Activated T-helper 9 cell treated with anti-CD3 and anti-CD28 coated beads, Interleukin-2, amount 50 U/mL, for 16 hours (primary cell): ENCODE measurements around the gene SGPP2.
"Not testable (repeated sequence)": the region's sequence is repeated elsewhere in the genome, so short reads cannot be mapped to it uniquely, and the experiment has no call there.

Experiments
- DNase-seq: peaks from one replicate; pipeline ENCODE4 v3.0.0-alpha.2; 2020; ENCODE audit warnings: low read depth

Gene SGPP2

GRCh38 chr2:222427646-222428301, 3.4 kb downstream of the SGPP2 start:
- DNase-seq = no peak

DNA sequence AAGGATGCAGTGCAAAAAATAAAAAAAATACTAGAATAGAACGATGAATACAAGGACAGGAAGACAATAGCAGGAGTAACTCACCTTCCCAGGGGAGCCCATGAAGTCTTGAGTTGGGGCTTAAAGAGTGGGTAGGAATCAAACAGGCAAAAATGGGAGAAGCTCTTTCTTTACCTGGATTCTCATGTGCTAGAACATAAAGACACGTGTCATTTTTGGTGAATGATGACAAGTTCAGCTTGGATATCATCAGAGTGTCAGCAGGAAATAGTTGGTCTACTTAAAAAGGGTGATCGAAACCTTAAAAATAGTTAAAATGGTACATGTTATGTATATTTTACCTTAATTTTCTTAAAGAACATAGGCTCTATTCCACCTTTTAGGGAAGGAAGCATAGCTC, 5.7 kb downstream of the SGPP2 start:
- no peak for DNase-seq

- no peak for DNase-seq
These were observed 6.3 kb downstream of the SGPP2 start for GRCh38 chr2:222430681-222431080.

GRCh38 chr2:222431869-222432268, 7.5 kb downstream of the SGPP2 start:
- DNase-seq = no peak

- no peak for DNase-seq
These were observed 9.2 kb downstream of the SGPP2 start for GRCh38 chr2:222433332-222434173.

DNA sequence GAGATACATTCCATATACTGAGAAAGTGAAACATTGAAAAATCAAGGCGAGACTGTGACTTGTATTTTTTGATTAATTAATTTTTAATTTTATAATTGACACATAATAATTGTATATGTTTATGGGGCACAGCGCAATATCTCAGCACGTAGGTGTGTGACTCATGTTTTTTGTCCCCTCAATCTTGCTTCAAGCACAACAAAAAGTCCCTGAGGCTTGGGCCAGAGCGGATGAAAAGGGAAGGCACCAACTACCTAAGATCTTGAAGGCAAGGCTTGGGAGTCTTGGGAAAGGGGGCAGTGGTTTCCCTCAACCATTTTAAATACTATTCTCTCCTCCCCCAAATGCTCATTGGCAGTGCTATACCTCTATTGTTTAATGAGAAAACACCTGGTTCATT, 9.9 kb downstream of the SGPP2 start:
- DNase-seq = no peak

GRCh38 chr2:222435400-222436039, 11.2 kb downstream of the SGPP2 start:
- DNase-seq = not testable (repeated sequence)

GRCh38 chr2:222436040-222436413, 11.7 kb downstream of the SGPP2 start:
- DNase-seq = no peak

- no peak for DNase-seq
These were observed 15.3 kb downstream of the SGPP2 start for GRCh38 chr2:222439692-222440091.

GRCh38 chr2:222440673-222441422, 16.5 kb downstream of the SGPP2 start:
- DNase-seq = no peak

DNA sequence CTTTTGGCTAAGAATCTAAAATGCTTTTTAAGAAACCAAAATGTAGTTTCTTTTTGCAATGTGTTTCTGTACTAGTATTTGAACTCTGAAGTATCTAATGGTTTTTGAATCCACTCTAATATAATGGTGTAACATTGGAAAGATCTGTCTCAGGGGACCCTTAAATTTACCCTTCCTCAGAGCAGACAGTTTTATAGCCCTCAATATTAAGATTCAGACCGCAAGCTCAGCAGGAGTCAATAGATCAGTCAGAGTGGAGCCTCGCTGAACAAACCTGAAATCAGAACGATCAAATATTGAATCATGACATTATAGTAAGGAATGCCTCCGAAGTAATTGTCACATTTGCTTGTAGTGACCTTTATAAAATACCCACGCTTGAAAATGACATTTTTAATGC, 18.3 kb downstream of the SGPP2 start:
- DNase-seq = no peak

GRCh38 chr2:222445227-222445626, 20.9 kb downstream of the SGPP2 start:
- DNase-seq = no peak

- DNase-seq = no peak
These were observed 22.8 kb downstream of the SGPP2 start for GRCh38 chr2:222447131-222447530.

GRCh38 chr2:222448748-222449181, 24.4 kb downstream of the SGPP2 start:
- no peak for DNase-seq

- DNase-seq = no peak
These were observed 25.7 kb downstream of the SGPP2 start for GRCh38 chr2:222450021-222450420.

DNA sequence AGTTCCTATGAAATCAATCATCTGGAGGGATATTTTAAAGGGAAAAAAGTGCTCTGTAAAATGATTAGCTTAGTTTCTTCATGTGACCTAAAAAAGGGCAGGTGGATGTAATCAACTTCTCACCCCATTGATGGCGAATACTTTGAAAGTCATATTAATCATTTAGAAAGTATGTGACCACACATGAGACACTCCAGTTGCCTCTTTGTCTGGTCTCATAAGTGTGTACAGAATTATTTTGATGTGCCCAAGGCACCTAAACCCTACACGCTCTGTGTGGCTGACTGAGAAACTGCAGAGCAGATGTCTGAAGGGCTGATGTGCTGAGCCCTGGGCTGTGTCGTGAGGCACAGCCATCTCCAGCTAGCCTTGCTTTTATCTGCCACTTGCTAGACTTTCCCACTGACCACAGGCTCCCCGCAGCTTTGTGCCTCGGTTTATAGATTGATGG, 26.9 kb downstream of the SGPP2 start:
- no peak for DNase-seq

GRCh38 chr2:222452422-222452950, 28.1 kb downstream of the SGPP2 start:
- DNase-seq = no peak

GRCh38 chr2:222456479-222457077, 32.2 kb downstream of the SGPP2 start:
- no peak for DNase-seq

- DNase-seq = no peak
These were observed 35.6 kb downstream of the SGPP2 start for GRCh38 chr2:222459983-222460382.

GRCh38 chr2:222465746-222466145, 41.4 kb downstream of the SGPP2 start:
- no peak for DNase-seq

DNA sequence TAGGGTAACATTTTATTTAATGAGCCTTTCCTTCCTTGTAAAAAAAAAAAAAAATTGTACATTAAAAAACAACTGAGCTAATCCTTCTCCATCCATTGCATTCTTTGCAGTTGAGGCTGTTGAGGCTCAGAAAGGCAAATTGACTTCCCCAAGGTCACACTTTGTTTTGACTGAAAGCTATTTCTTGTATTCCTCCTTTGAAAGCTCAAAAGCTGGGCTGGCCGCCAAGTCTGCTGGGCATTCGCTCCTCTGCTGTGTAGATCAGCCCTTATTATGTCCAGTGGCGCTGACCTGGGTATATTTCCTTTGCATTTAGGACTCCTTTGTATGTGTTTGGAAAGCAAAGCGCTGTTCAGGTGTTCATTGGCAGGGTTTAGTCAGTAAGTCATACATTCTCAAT, 44.0 kb downstream of the SGPP2 start:
- DNase-seq = no peak
